WTC11 (cell line): ENCODE results near the gene ABCA13. TPM values are rescaled to one million over a fixed set of nuclear protein-coding genes. Genes with fewer than 3 reads are reported as not detected.

Experiments used
- ATAC-seq: fragments of 200-7000 bp; cut with Tn5 transposase; 2 replicates; pipeline ENCODE4 v1.10.0; 2021; ENCODE audit warnings: mild to moderate bottlenecking, moderate library complexity
- CTCF ChIA-PET: fragments of 300-600 bp; sonication (Branson Sonifier 250); formaldehyde crosslinking; loops from one replicate; lab custom pipeline; 2021; ENCODE audit warnings: antibody characterized with exemption; lab: Charles Lee
- POLR2A ChIA-PET: fragments of 350-600 bp; sonication (Branson Sonifier 250); formaldehyde crosslinking; loops from one replicate; lab custom pipeline; 2021; ENCODE audit warnings: antibody characterized with exemption; lab: Charles Lee
- DNase-seq: peaks from one replicate; pipeline ENCODE4 v3.0.0; 2021; ENCODE audit warnings: low spot score
- H3K27ac Mint-ChIP-seq: 2 replicates; pipeline ENCODE4 v1.8.0; 2021; ENCODE audit warnings: mixed read lengths
- H3K27me3 Mint-ChIP-seq: 2 replicates; pipeline ENCODE4 v1.8.0; 2021; ENCODE audit warnings: low read depth, mild to moderate bottlenecking, moderate library complexity, mixed read lengths
- H3K36me3 Mint-ChIP-seq: 2 replicates; pipeline ENCODE4 v1.8.0; 2021; ENCODE audit warnings: mixed read lengths
- H3K4me1 Mint-ChIP-seq: 2 replicates; pipeline ENCODE4 v1.8.0; 2022; ENCODE audit warnings: mixed read lengths
- H3K4me3 Mint-ChIP-seq: 2 replicates; pipeline ENCODE4 v1.8.0; 2021; ENCODE audit warnings: mild to moderate bottlenecking, moderate library complexity, mixed read lengths
- H3K9me3 Mint-ChIP-seq: 2 replicates; pipeline ENCODE4 v1.8.0; 2021; ENCODE audit warnings: mixed read lengths
- ERG ChIP-seq: fragments of 250-450 bp; sonication (Bioruptor Pico); IDR thresholded peaks from 2 replicates; pipeline ENCODE4 v1.8.0; 2021; ENCODE audit warnings: mild to moderate bottlenecking
- ESRRA ChIP-seq: sonication (generic); formaldehyde crosslinking; IDR thresholded peaks from 2 replicates; pipeline ENCODE4 v1.8.1; 2022; ENCODE audit warnings: mild to moderate bottlenecking, missing genetic modification reagents, borderline replicate concordance
- FOXK1 ChIP-seq: sonication (generic); formaldehyde crosslinking; IDR thresholded peaks from 2 replicates; pipeline ENCODE4 v1.8.0; 2022; ENCODE audit warnings: mild to moderate bottlenecking, moderate library complexity, missing genetic modification reagents
- HMGA2 ChIP-seq: fragments of 250-450 bp; sonication (Bioruptor Pico); IDR thresholded peaks from 2 replicates; pipeline ENCODE4 v1.4.0; 2021; ENCODE audit warnings: mild to moderate bottlenecking, moderate library complexity
- MXD4 ChIP-seq: fragments of 250-450 bp; sonication (Bioruptor Pico); IDR thresholded peaks from 2 replicates; pipeline ENCODE4 v1.8.0; 2021; ENCODE audit warnings: mild to moderate bottlenecking, moderate library complexity, borderline replicate concordance
- NFE2L1 ChIP-seq: sonication (generic); formaldehyde crosslinking; IDR thresholded peaks from 2 replicates; pipeline ENCODE4 v1.8.1; 2023; ENCODE audit warnings: missing genetic modification reagents
- NR3C1 ChIP-seq: sonication (generic); formaldehyde crosslinking; conservative IDR thresholded peaks from 2 replicates; pipeline ENCODE4 v1.8.1; 2023; ENCODE audit warnings: low read depth, mild to moderate bottlenecking, missing genetic modification reagents
- PRRX2 ChIP-seq: fragments of 250-450 bp; sonication (Bioruptor Pico); IDR thresholded peaks from 2 replicates; pipeline ENCODE4 v1.8.0; 2021; ENCODE audit warnings: mild to moderate bottlenecking
- SMAD3 ChIP-seq: sonication (generic); formaldehyde crosslinking; IDR thresholded peaks from 2 replicates; pipeline ENCODE4 v1.8.0; 2022; ENCODE audit warnings: missing genetic modification reagents, mild to moderate bottlenecking, borderline replicate concordance
- USF2 ChIP-seq: sonication (generic); formaldehyde crosslinking; IDR thresholded peaks from 2 replicates; pipeline ENCODE4 v1.8.1; 2023; ENCODE audit warnings: mild to moderate bottlenecking, missing genetic modification reagents, moderate library complexity
- ZNF281 ChIP-seq: sonication (generic); formaldehyde crosslinking; IDR thresholded peaks from 2 replicates; pipeline ENCODE4 v1.8.0; 2023; ENCODE audit warnings: mild to moderate bottlenecking, missing genetic modification reagents
- ZNF425 ChIP-seq: fragments of 250-450 bp; sonication (Bioruptor Pico); conservative IDR thresholded peaks from 2 replicates; pipeline ENCODE4 v1.9.0; 2021; ENCODE audit warnings: mild to moderate bottlenecking
- ZNF512 ChIP-seq: sonication (generic); formaldehyde crosslinking; IDR thresholded peaks from 2 replicates; pipeline ENCODE4 v1.8.1; 2022; ENCODE audit warnings: missing genetic modification reagents, borderline replicate concordance
- ZSCAN18 ChIP-seq: fragments of 250-450 bp; sonication (Bioruptor Pico); IDR thresholded peaks from 2 replicates; pipeline ENCODE4 v2.1.2; 2022; ENCODE audit warnings: mild to moderate bottlenecking, moderate library complexity
- total RNA-seq: library from RNA; stranded (reverse); gene quantifications from 3 replicates; pipeline ENCODE4 v1.2.3, GENCODE V29; 2021

The ABCA13 gene
- total RNA-seq, 1 experiment from 2014 or later: 0.04 TPM

- Mint-ChIP-seq H3K4me1 (peaks cover 3% of the 10 kb centered on the region; the same call in 1 of the 2 replicates), H3K27ac (no peak overlapping the region), H3K36me3 (no peaks in the 10 kb centered on the region), H3K9me3 (peaks cover 4% of the 10 kb centered on the region), H3K4me3 (no peak overlapping the region), H3K27me3 (no peaks in the 10 kb centered on the region; the same call in 1 of the 2 replicates)
- DNase-seq (no peak), ATAC-seq (no peak)
- CTCF ChIA-PET: no interaction called here
- POLR2A ChIA-PET: no interaction called here
- no peak for TF ChIP-seq ESRRA (CRISPR knock-in tag)
- TF ChIP-seq ZNF281 (CRISPR knock-in tag): no peak
- TF ChIP-seq ERG: no peak
- no peak for TF ChIP-seq USF2 (CRISPR knock-in tag)
- TF ChIP-seq SMAD3 (CRISPR knock-in tag): no peak
- no peak for TF ChIP-seq ZSCAN18 (CRISPR knock-in tag)
- TF ChIP-seq ZNF425 (CRISPR knock-in tag): no peak
- TF ChIP-seq PRRX2 (CRISPR knock-in tag): no peak
- no peak for TF ChIP-seq ZNF512
- no peak for TF ChIP-seq NR3C1 (CRISPR knock-in tag)
- no peak for TF ChIP-seq HMGA2 (CRISPR knock-in tag)
- no peak for TF ChIP-seq NFE2L1 (CRISPR knock-in tag)
- TF ChIP-seq, all 79 proteins: peak for 0
Observed at GRCh38 chr7:48363174-48363573, 191.9 kb downstream of the ABCA13 start.

GRCh38 chr7:48365010-48365409, 193.8 kb downstream of the ABCA13 start:
- Mint-ChIP-seq H3K27me3 (no peaks in the 10 kb centered on the region; the same call in 1 of the 2 replicates), H3K4me1 (peaks cover 3% of the 10 kb centered on the region; the same call in 1 of the 2 replicates), H3K9me3 (peaks cover 17% of the 10 kb centered on the region), H3K27ac (no peak overlapping the region), H3K4me3 (no peak overlapping the region), H3K36me3 (no peaks in the 10 kb centered on the region)
- CTCF ChIA-PET: no interaction called here
- TF ChIP-seq FOXK1 (CRISPR knock-in tag) (no peak), MXD4 (CRISPR knock-in tag) (no peak)
- no peak for ATAC-seq
- POLR2A ChIA-PET: no interaction called here
- DNase-seq: no peak
